Measurements from ENCODE around the gene EFTUD2. TPM values are rescaled to one million over a fixed set of nuclear protein-coding genes. Genes with fewer than 3 reads are reported as not detected.

EFTUD2 gene
- total and polyA plus RNA-seq, 2 donors from 2014 or later: 37.9 to 98.4 TPM

- no peak overlapping the region for H3K4me3 ChIP-seq (ENCODE audit: low read length in 3 of 3)
- intact Hi-C loops (cut with DNase I): no loop called here
- H3K9me3 ChIP-seq (ENCODE audit: control insufficient read depth in 2 of 3, insufficient read depth in 1 of 3, low read length in 3 of 3): no peaks in the 10 kb centered on the region
- H3K36me3 ChIP-seq (ENCODE audit: control insufficient read depth in 2 of 3, insufficient read depth in 3 of 3, low read length in 3 of 3): no peaks in the 10 kb centered on the region
- FAIRE-seq: no peak
- DNase-seq: no peak
- H3K27me3 ChIP-seq (ENCODE audit: control insufficient read depth, insufficient read depth, low read length): no peaks in the 10 kb centered on the region
- no peak overlapping the region for H3K9ac ChIP-seq (ENCODE audit: low read length in 3 of 3)
- no peak overlapping the region for H3K27ac ChIP-seq (ENCODE audit: low read depth in 2 of 2, low read length in 2 of 2)
- no peak for TF ChIP-seq CTCF (IDR thresholded peaks at IDR 0.05; ENCODE audit: borderline replicate concordance, extremely low read depth, insufficient read depth)
- peaks cover 0 to 7% (median 5%) of the 10 kb centered on the region in 3 donors for H3K4me1 ChIP-seq (ENCODE audit: control insufficient read depth in 2 of 3, insufficient read depth in 2 of 3, low read depth in 1 of 3, low read length in 3 of 3)
Measured at GRCh38 chr17:44907729-44908470, 8.7 kb upstream of the EFTUD2 start.

GRCh38 chr17:44906763-44907728 is 7.8 kb upstream of the EFTUD2 start:
- no peak overlapping the region for H3K27ac ChIP-seq (ENCODE audit: low read depth in 2 of 2, low read length in 2 of 2)
- H3K4me3 ChIP-seq (ENCODE audit: low read length in 3 of 3): no peak overlapping the region
- no peaks in the 10 kb centered on the region for H3K36me3 ChIP-seq (ENCODE audit: control insufficient read depth in 2 of 3, insufficient read depth in 3 of 3, low read length in 3 of 3)
- no peaks in the 10 kb centered on the region for H3K9me3 ChIP-seq (ENCODE audit: control insufficient read depth in 2 of 3, insufficient read depth in 1 of 3, low read length in 3 of 3)
- DNase-seq (no peak), FAIRE-seq (no peak)
- H3K9ac ChIP-seq (ENCODE audit: low read length in 3 of 3): no peak overlapping the region
- no peaks in the 10 kb centered on the region for H3K27me3 ChIP-seq (ENCODE audit: control insufficient read depth, insufficient read depth, low read length)
- peaks cover 0 to 7% (median 5%) of the 10 kb centered on the region in 3 donors for H3K4me1 ChIP-seq (ENCODE audit: control insufficient read depth in 2 of 3, insufficient read depth in 2 of 3, low read depth in 1 of 3, low read length in 3 of 3)
- no peak for TF ChIP-seq CTCF (IDR thresholded peaks at IDR 0.05; ENCODE audit: borderline replicate concordance, extremely low read depth, insufficient read depth)
- intact Hi-C loops (cut with DNase I): no loop called here

- intact Hi-C loops (cut with DNase I): no loop called here
- Histone ChIP-seq H3K27me3 (ENCODE audit: control insufficient read depth, insufficient read depth, low read length) (no peaks in the 10 kb centered on the region), H3K27ac (ENCODE audit: low read depth in 2 of 2, low read length in 2 of 2) (no peak overlapping the region), H3K4me3 (ENCODE audit: low read length in 3 of 3) (no peak overlapping the region), H3K4me1 (ENCODE audit: control insufficient read depth in 2 of 3, insufficient read depth in 2 of 3, low read depth in 1 of 3, low read length in 3 of 3) (peaks cover 0 to 7% (median under 1%) of the 10 kb centered on the region in 3 donors), H3K9me3 (ENCODE audit: control insufficient read depth in 2 of 3, insufficient read depth in 1 of 3, low read length in 3 of 3) (no peaks in the 10 kb centered on the region), H3K9ac (ENCODE audit: low read length in 3 of 3) (no peak overlapping the region), H3K36me3 (ENCODE audit: control insufficient read depth in 2 of 3, insufficient read depth in 3 of 3, low read length in 3 of 3) (peaks cover 0 to 2% (median 0%) of the 10 kb centered on the region in 3 donors)
- DNase-seq (no peak), FAIRE-seq (no peak)
- no peak for TF ChIP-seq CTCF (IDR thresholded peaks at IDR 0.05; ENCODE audit: borderline replicate concordance, extremely low read depth, insufficient read depth)
Measured at GRCh38 chr17:44906010-44906646, 6.9 kb upstream of the EFTUD2 start.

Data from kidney (tissue), 14 donors.